SJCRH30 (cell line): ENCODE measurements around the gene SYT11. TPM values are rescaled to one million over a fixed set of nuclear protein-coding genes. Genes with fewer than 3 reads are reported as not detected.
"Not testable (repeated sequence)": the region's sequence is repeated elsewhere in the genome, so short reads cannot be mapped to it uniquely, and the experiment has no call there.

Experiments used
- DNase-seq, 2 experiments: peaks; one replicate each; pipeline ENCODE4 v3.0.0-alpha.2; 2015 to 2020
- H3K27ac ChIP-seq: fragments of 250-450 bp; sonication (Bioruptor Pico); 2 replicates; pipeline ENCODE4 v1.5.1; 2020; ENCODE audit warnings: mild to moderate bottlenecking, moderate library complexity
- H3K27me3 ChIP-seq: fragments of 250-450 bp; sonication (Bioruptor Pico); 2 replicates; pipeline ENCODE4 v1.5.1; 2020; ENCODE audit warnings: mild to moderate bottlenecking, moderate library complexity
- H3K36me3 ChIP-seq: fragments of 250-450 bp; sonication (Bioruptor Pico); 2 replicates; pipeline ENCODE4 v1.5.1; 2020; ENCODE audit warnings: mild to moderate bottlenecking, moderate library complexity
- H3K4me1 ChIP-seq: fragments of 250-450 bp; sonication (Bioruptor Pico); 2 replicates; pipeline ENCODE4 v1.5.1; 2020; ENCODE audit warnings: mild to moderate bottlenecking, moderate library complexity
- H3K4me3 ChIP-seq: fragments of 250-450 bp; sonication (Bioruptor Pico); 2 replicates; pipeline ENCODE4 v1.5.1; 2020; ENCODE audit warnings: mild to moderate bottlenecking, moderate library complexity
- H3K9me3 ChIP-seq: fragments of 250-450 bp; sonication (Bioruptor Pico); replicated peaks from 2 replicates; pipeline ENCODE4 v1.5.1; 2020; ENCODE audit warnings: mild to moderate bottlenecking, moderate library complexity
- total RNA-seq: library from RNA; depleted of rRNA; stranded (reverse); fragments of >200 nt; shearing (Covaris generic); gene quantifications from 2 replicates; pipeline ENCODE4 v1.2.3, GENCODE V29; 2014

SYT11 gene
- total RNA-seq, 1 experiment from 2014 or later: 6.9 TPM

- H3K36me3 ChIP-seq: peaks cover 63% of the 10 kb centered on the region
- no peak overlapping the region for H3K27ac ChIP-seq
- H3K9me3 ChIP-seq: no peaks in the 10 kb centered on the region
- no peak for DNase-seq
- H3K4me1 ChIP-seq: no peaks in the 10 kb centered on the region
- H3K4me3 ChIP-seq: no peak overlapping the region
- H3K27me3 ChIP-seq: no peaks in the 10 kb centered on the region
Observed at GRCh38 chr1:155900161-155900560, 40.8 kb downstream of the SYT11 start.

- H3K9me3 ChIP-seq: no peaks in the 10 kb centered on the region
- H3K27me3 ChIP-seq: no peaks in the 10 kb centered on the region
- H3K36me3 ChIP-seq: peaks cover 63% of the 10 kb centered on the region
- no peak overlapping the region for H3K27ac ChIP-seq
- DNase-seq: no peak
- H3K4me1 ChIP-seq: no peaks in the 10 kb centered on the region
- no peak overlapping the region for H3K4me3 ChIP-seq
Observed at GRCh38 chr1:155904261-155904660, 44.9 kb downstream of the SYT11 start.

GRCh38 chr1:155909894-155910293 is 50.5 kb downstream of the SYT11 start:
- Histone ChIP-seq H3K4me1 (peaks cover 4% of the 10 kb centered on the region; the same call in 1 of the 2 replicates), H3K4me3 (no peak overlapping the region), H3K36me3 (peaks cover 48% of the 10 kb centered on the region), H3K9me3 (no peaks in the 10 kb centered on the region), H3K27me3 (no peaks in the 10 kb centered on the region), H3K27ac (no peak overlapping the region)
- DNase-seq: no peak

- Histone ChIP-seq H3K27ac (peak overlapping the region; percentile 2; the same call in 1 of the 2 replicates), H3K4me3 (peak overlapping the region; percentile 62), H3K36me3 (peaks cover 47% of the 10 kb centered on the region), H3K27me3 (no peaks in the 10 kb centered on the region), H3K9me3 (no peaks in the 10 kb centered on the region), H3K4me1 (peaks cover 4% of the 10 kb centered on the region; the same call in 1 of the 2 replicates)
- DNase-seq: peak; percentile 34 to 56
Observed at GRCh38 chr1:155910621-155911121, 51.3 kb downstream of the SYT11 start.

GRCh38 chr1:155911156-155912055 is 52.0 kb downstream of the SYT11 start, which contains the start of gene RIT1:
Gene RIT1 (minus strand): TSS chr1:155911349. CDS start chr1:155910761, 588 bp downstream.
- no peaks in the 10 kb centered on the region for H3K9me3 ChIP-seq
- H3K4me3 ChIP-seq: peak within 1 kb of the TSS; percentile 62
- H3K4me1 ChIP-seq: peaks cover 4% of the 10 kb centered on the region; the same call in 1 of the 2 replicates
- peaks cover 48% of the 10 kb centered on the region for H3K36me3 ChIP-seq
- peak within 1 kb of the TSS; percentile 2; the same call in 1 of the 2 replicates for H3K27ac ChIP-seq
- H3K27me3 ChIP-seq: no peaks in the 10 kb centered on the region
- peak; percentile 82 to 84 for DNase-seq

- no peak overlapping the region for H3K4me3 ChIP-seq
- H3K27ac ChIP-seq: no peak overlapping the region
- H3K27me3 ChIP-seq: no peaks in the 10 kb centered on the region
- peaks cover 4% of the 10 kb centered on the region; the same call in 1 of the 2 replicates for H3K4me1 ChIP-seq
- H3K36me3 ChIP-seq: peaks cover 51% of the 10 kb centered on the region
- H3K9me3 ChIP-seq: no peaks in the 10 kb centered on the region
- no peak for DNase-seq
Observed at GRCh38 chr1:155912056-155912536, 52.7 kb downstream of the SYT11 start.

- Histone ChIP-seq H3K4me3 (no peak overlapping the region), H3K27me3 (no peaks in the 10 kb centered on the region), H3K27ac (no peak overlapping the region), H3K9me3 (no peaks in the 10 kb centered on the region), H3K36me3 (peaks cover 64% of the 10 kb centered on the region), H3K4me1 (peaks cover 4% of the 10 kb centered on the region; the same call in 1 of the 2 replicates)
- no peak for DNase-seq
Observed at GRCh38 chr1:155913969-155914757, 54.8 kb downstream of the SYT11 start.

GRCh38 chr1:155918660-155919059 is 59.3 kb downstream of the SYT11 start:
- H3K27me3 ChIP-seq: no peaks in the 10 kb centered on the region
- DNase-seq: no peak
- H3K36me3 ChIP-seq: peaks cover 86% of the 10 kb centered on the region
- no peaks in the 10 kb centered on the region for H3K4me1 ChIP-seq
- H3K9me3 ChIP-seq: no peaks in the 10 kb centered on the region
- H3K27ac ChIP-seq: no peak overlapping the region
- H3K4me3 ChIP-seq: no peak overlapping the region

- no peaks in the 10 kb centered on the region for H3K9me3 ChIP-seq
- peaks cover 86% of the 10 kb centered on the region for H3K36me3 ChIP-seq
- no peak overlapping the region for H3K27ac ChIP-seq
- DNase-seq: no peak
- no peak overlapping the region for H3K4me3 ChIP-seq
- no peaks in the 10 kb centered on the region for H3K4me1 ChIP-seq
- no peaks in the 10 kb centered on the region for H3K27me3 ChIP-seq
Observed at GRCh38 chr1:155919801-155920200, 60.4 kb downstream of the SYT11 start.

- H3K9me3 ChIP-seq: no peaks in the 10 kb centered on the region
- no peak for DNase-seq
- H3K4me3 ChIP-seq: no peak overlapping the region
- H3K27ac ChIP-seq: no peak overlapping the region
- H3K4me1 ChIP-seq: no peaks in the 10 kb centered on the region
- peaks cover 86% of the 10 kb centered on the region for H3K36me3 ChIP-seq
- H3K27me3 ChIP-seq: no peaks in the 10 kb centered on the region
Observed at GRCh38 chr1:155920717-155921116, 61.4 kb downstream of the SYT11 start.

GRCh38 chr1:155925506-155925905 is 66.1 kb downstream of the SYT11 start:
- Histone ChIP-seq H3K4me3 (no peak overlapping the region), H3K9me3 (no peaks in the 10 kb centered on the region)
- DNase-seq: no peak

GRCh38 chr1:155929057-155929456 is 69.7 kb downstream of the SYT11 start:
- Histone ChIP-seq H3K9me3 (no peaks in the 10 kb centered on the region), H3K4me3 (no peak overlapping the region), H3K27ac (no peak overlapping the region), H3K27me3 (no peaks in the 10 kb centered on the region), H3K36me3 (peaks cover 85% of the 10 kb centered on the region), H3K4me1 (peaks cover 12% of the 10 kb centered on the region)
- no peak for DNase-seq

More at GRCh38 chr1:155925506-155925905, 66.1 kb downstream of the SYT11 start:
- no peaks in the 10 kb centered on the region for H3K27me3 ChIP-seq
- peaks cover 91% of the 10 kb centered on the region for H3K36me3 ChIP-seq
- no peak overlapping the region for H3K27ac ChIP-seq
- H3K4me1 ChIP-seq: no peaks in the 10 kb centered on the region

GRCh38 chr1:155930725-155931124 is 71.4 kb downstream of the SYT11 start:
- H3K4me3 ChIP-seq, H3K9me3 ChIP-seq, H3K27me3 ChIP-seq, H3K27ac ChIP-seq, DNase-seq: not testable (repeated sequence)
- Histone ChIP-seq H3K36me3 (peaks cover 70% of the 10 kb centered on the region), H3K4me1 (peaks cover 12% of the 10 kb centered on the region)

- H3K27ac ChIP-seq: no peak overlapping the region
- peaks cover 62% of the 10 kb centered on the region for H3K36me3 ChIP-seq
- DNase-seq: no peak
- no peaks in the 10 kb centered on the region for H3K9me3 ChIP-seq
- H3K27me3 ChIP-seq: no peaks in the 10 kb centered on the region
- peaks cover 12% of the 10 kb centered on the region for H3K4me1 ChIP-seq
- no peak overlapping the region for H3K4me3 ChIP-seq
Observed at GRCh38 chr1:155931332-155932038, 72.1 kb downstream of the SYT11 start.
